ENCODE measurements around the gene SHC3. TPM values are rescaled to one million over a fixed set of nuclear protein-coding genes. Genes with fewer than 3 reads are reported as not detected.

The SHC3 gene
- total RNA-seq, 1 donor from 2014 or later = not detected

DNA sequence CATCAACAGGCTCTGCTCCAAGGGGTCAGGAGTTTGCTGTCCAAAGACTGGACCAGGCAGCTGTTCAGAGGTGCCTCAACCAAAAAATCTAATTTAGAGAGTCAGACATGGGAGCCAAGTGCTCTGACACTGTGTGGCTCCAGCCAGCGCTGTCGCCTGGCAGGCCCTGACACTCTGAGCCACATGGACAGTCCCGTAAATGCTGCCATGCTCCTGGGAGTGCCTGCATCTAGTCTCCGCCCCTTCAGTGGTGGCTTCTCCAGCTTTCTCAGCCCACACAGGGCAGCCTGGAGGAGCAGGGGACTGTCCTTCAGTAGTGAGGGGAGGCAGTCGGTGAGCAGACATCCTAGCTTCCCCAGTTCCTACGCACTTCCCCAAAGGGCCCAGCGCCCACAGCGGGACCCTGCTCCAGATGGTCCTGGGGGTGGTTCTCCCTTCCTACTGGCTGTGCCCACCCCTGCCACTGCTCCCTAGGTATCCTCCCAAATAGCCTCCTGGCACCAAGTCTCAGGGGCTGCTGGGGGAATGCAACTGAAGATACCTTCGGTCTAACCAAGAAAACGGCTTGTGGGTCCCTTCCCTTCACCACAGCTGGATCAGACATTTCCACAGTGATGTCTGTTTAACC is 72.3 kb downstream of the SHC3 start:
- intact Hi-C loops (cut with micrococcal nuclease) = no loop called here
- no peak overlapping the region for H3K27ac Mint-ChIP-seq
- DNase-seq (ENCODE audit: low spot score) = no peak
- no peaks in the 10 kb centered on the region for H3K4me1 Mint-ChIP-seq (ENCODE audit: low read depth)
- H3K4me3 Mint-ChIP-seq = no peak overlapping the region
- no peaks in the 10 kb centered on the region for H3K9me3 Mint-ChIP-seq
- H3K27me3 Mint-ChIP-seq (ENCODE audit: insufficient read depth) = peaks cover 10% of the 10 kb centered on the region
- no peaks in the 10 kb centered on the region for H3K36me3 Mint-ChIP-seq (ENCODE audit: low read depth)

DNA sequence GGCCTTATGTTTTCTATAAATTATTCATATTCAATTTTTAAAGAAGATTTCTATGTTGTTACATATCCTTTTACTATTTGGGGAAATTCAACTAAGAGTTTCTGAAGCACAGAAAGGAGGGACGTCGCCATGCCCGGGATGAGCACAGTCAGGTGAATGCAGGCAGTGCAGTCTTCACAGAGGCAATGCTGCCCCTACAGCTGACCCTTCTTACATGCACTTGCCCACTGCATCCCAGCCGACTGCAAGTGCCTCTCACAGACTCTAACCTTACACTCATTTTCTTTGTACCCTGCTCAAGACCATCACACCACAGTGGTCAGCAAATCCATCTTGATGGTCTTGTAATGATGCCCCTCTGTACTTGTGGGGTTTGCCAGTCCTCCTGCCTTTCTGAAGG is 73.8 kb downstream of the SHC3 start:
- no peak overlapping the region for H3K27ac Mint-ChIP-seq
- H3K36me3 Mint-ChIP-seq (ENCODE audit: low read depth) = no peaks in the 10 kb centered on the region
- no peak overlapping the region for H3K4me3 Mint-ChIP-seq
- no peak for DNase-seq (ENCODE audit: low spot score)
- H3K4me1 Mint-ChIP-seq (ENCODE audit: low read depth) = no peaks in the 10 kb centered on the region
- H3K9me3 Mint-ChIP-seq = no peaks in the 10 kb centered on the region
- intact Hi-C loops (cut with micrococcal nuclease) = no loop called here
- peaks cover 11% of the 10 kb centered on the region for H3K27me3 Mint-ChIP-seq (ENCODE audit: insufficient read depth)

- no peak for DNase-seq (ENCODE audit: low spot score)
- intact Hi-C loops (cut with micrococcal nuclease) = no loop called here
- no peaks in the 10 kb centered on the region for H3K4me1 Mint-ChIP-seq (ENCODE audit: low read depth)
- no peak overlapping the region for H3K27ac Mint-ChIP-seq
- no peaks in the 10 kb centered on the region for H3K36me3 Mint-ChIP-seq (ENCODE audit: low read depth)
- no peak overlapping the region for H3K4me3 Mint-ChIP-seq
- H3K9me3 Mint-ChIP-seq = no peaks in the 10 kb centered on the region
- peaks cover 14% of the 10 kb centered on the region for H3K27me3 Mint-ChIP-seq (ENCODE audit: insufficient read depth)
These were observed 81.4 kb downstream of the SHC3 start for GRCh38 chr9:89097219-89097618.

- DNase-seq (ENCODE audit: low spot score) = no peak
- Mint-ChIP-seq H3K4me3 (no peak overlapping the region), H3K36me3 (ENCODE audit: low read depth) (no peaks in the 10 kb centered on the region), H3K9me3 (no peaks in the 10 kb centered on the region), H3K4me1 (ENCODE audit: low read depth) (no peaks in the 10 kb centered on the region), H3K27me3 (ENCODE audit: insufficient read depth) (peaks cover 14% of the 10 kb centered on the region), H3K27ac (no peak overlapping the region)
- intact Hi-C loops (cut with micrococcal nuclease) = no loop called here
These were observed 81.8 kb downstream of the SHC3 start for GRCh38 chr9:89096807-89097206.

DNA sequence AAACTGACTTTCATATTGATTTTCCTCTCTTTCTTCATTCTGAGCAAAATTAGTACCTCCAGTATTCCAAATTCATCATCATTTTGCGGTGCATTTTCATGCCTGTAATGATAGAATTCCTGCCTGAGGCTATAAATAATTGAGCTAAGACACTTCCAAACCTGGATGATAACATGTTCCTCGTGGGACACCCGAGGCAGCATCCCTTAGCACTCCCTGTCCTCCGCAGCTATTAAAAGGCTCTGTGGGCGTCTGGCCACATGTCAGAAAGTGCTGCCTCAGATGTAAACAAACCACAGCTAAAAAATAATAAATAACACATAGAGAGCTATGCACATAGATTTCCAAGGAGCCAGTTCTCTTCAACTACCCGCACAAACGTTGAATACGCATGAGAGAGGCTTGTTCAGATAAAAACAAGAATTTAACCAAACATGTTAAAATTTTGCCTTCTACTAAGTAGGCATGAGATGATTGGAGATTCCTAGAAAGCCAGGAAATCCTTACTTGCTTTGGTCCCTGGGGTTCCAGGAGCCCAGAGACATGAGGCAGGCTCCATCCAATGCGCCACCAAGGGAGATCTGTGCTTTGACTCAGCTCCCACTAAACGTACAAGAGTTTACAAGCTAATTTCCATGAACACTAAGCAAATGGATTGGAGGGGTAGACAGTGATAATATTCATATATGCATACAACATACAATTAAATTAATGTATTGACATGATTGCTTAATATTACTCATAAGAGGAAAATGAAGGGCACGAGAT is 82.7 kb downstream of the SHC3 start:
- H3K27ac Mint-ChIP-seq = no peak overlapping the region
- intact Hi-C loops (cut with micrococcal nuclease) = no loop called here
- no peaks in the 10 kb centered on the region for H3K4me1 Mint-ChIP-seq (ENCODE audit: low read depth)
- peaks cover 9% of the 10 kb centered on the region for H3K27me3 Mint-ChIP-seq (ENCODE audit: insufficient read depth)
- no peaks in the 10 kb centered on the region for H3K36me3 Mint-ChIP-seq (ENCODE audit: low read depth)
- DNase-seq (ENCODE audit: low spot score) = no peak
- H3K4me3 Mint-ChIP-seq = no peak overlapping the region
- no peaks in the 10 kb centered on the region for H3K9me3 Mint-ChIP-seq

DNA sequence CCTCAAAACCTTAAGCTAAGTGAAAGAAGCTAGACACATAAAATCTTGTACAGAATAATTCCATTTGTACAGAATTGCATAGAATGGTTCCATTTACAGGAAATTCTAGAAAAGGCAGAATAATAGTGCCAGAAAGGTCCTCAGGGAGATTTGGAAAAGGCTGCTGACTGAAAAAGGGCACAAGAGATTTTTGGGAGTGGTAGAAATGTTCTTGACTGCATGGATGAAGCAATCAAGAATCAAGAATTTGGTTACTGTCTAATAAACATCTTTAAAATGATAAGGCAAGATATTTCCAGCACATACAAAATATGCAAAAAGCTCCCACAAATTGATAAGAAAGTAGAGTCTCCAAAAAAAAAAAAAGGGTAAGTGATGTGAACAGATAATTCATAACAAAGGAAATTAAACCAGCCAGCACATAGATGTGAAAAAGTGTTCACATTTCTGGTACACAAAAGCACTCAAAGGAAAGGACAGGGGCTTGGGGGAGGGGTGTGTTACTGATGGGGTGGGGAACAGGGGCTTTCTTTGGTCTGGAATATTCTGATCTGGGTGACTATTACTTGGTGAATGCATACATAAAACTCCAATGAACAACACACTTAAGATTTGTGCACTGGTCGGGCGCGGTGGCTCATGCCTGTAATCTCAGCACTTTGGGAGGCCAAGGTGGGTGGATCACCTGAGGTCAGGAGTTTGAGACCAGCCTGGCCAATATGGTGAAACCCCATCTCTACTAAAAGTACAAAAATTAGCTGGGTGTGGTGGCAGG is 85.2 kb downstream of the SHC3 start:
- Mint-ChIP-seq H3K9me3 (no peaks in the 10 kb centered on the region), H3K4me3 (no peak overlapping the region), H3K4me1 (ENCODE audit: low read depth) (no peaks in the 10 kb centered on the region), H3K27me3 (ENCODE audit: insufficient read depth) (peaks cover 13% of the 10 kb centered on the region), H3K36me3 (ENCODE audit: low read depth) (no peaks in the 10 kb centered on the region), H3K27ac (no peak overlapping the region)
- intact Hi-C loops (cut with micrococcal nuclease) = no loop called here
- DNase-seq (ENCODE audit: low spot score) = no peak

GRCh38 chr9:89089176-89089575 is 89.4 kb downstream of the SHC3 start:
- Mint-ChIP-seq H3K4me1 (ENCODE audit: low read depth) (no peaks in the 10 kb centered on the region), H3K9me3 (no peaks in the 10 kb centered on the region), H3K4me3 (no peak overlapping the region), H3K36me3 (ENCODE audit: low read depth) (no peaks in the 10 kb centered on the region), H3K27me3 (ENCODE audit: insufficient read depth) (peaks cover 10% of the 10 kb centered on the region), H3K27ac (no peak overlapping the region)
- DNase-seq (ENCODE audit: low spot score) = no peak
- intact Hi-C loops (cut with micrococcal nuclease) = no loop called here

- H3K4me3 Mint-ChIP-seq = no peak overlapping the region
- no peaks in the 10 kb centered on the region for H3K9me3 Mint-ChIP-seq
- intact Hi-C loops (cut with micrococcal nuclease) = no loop called here
- no peaks in the 10 kb centered on the region for H3K36me3 Mint-ChIP-seq (ENCODE audit: low read depth)
- DNase-seq (ENCODE audit: low spot score) = no peak
- no peak overlapping the region for H3K27ac Mint-ChIP-seq
- H3K4me1 Mint-ChIP-seq (ENCODE audit: low read depth) = no peaks in the 10 kb centered on the region
- H3K27me3 Mint-ChIP-seq (ENCODE audit: insufficient read depth) = peaks cover 6% of the 10 kb centered on the region
These were observed 95.0 kb downstream of the SHC3 start for GRCh38 chr9:89083626-89084025.

DNA sequence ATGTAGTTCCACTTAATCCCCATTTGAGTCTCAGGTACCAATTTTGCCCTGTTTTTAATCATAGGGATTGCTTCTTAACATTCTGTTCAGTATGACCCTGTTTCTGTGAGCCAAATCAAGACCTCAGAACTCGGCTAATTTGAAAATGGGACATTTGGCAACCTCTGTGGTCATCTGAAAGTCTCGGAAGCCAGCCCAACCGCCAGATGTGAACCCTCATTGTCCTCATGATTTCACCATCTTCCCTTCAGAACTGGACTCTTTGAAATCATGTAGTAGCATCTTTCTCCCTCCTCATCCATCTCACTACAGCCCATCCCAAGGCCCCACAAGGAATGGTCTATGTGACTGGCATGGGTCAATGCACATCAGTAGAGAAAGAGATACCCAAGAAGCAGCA is 98.4 kb downstream of the SHC3 start:
- intact Hi-C loops (cut with micrococcal nuclease) = no loop called here
- Mint-ChIP-seq H3K27ac (no peak overlapping the region), H3K27me3 (ENCODE audit: insufficient read depth) (peaks cover 12% of the 10 kb centered on the region)

DNA sequence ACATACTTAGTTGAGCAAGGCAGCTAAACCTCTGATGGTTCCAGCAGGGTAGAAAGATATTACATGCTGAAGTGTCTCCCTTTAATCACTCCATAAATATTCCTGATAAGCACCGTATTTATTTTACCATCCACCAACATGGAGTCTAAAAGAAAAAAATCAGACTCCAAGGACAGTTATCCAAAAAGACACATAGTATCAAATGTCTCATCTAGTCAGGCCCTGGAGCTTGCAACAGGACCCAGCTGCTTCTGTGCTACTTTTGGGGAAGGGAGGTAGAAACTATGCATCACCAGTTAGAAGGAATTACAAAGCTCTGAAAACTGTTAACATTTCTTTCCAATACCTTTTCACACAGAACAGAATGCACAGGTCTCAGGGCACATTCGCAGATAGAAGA is 99.2 kb downstream of the SHC3 start:
- no peak overlapping the region for H3K27ac Mint-ChIP-seq
- no peak overlapping the region for H3K4me3 Mint-ChIP-seq
- H3K27me3 Mint-ChIP-seq (ENCODE audit: insufficient read depth) = peaks cover 12% of the 10 kb centered on the region
- intact Hi-C loops (cut with micrococcal nuclease) = no loop called here
- no peaks in the 10 kb centered on the region for H3K36me3 Mint-ChIP-seq (ENCODE audit: low read depth)
- H3K4me1 Mint-ChIP-seq (ENCODE audit: low read depth) = no peaks in the 10 kb centered on the region
- no peak for DNase-seq (ENCODE audit: low spot score)
- H3K9me3 Mint-ChIP-seq = no peaks in the 10 kb centered on the region

More for the DNA sequence above, 98.4 kb downstream of the SHC3 start:
- H3K4me1 Mint-ChIP-seq (ENCODE audit: low read depth) = no peaks in the 10 kb centered on the region
- H3K9me3 Mint-ChIP-seq = no peaks in the 10 kb centered on the region
- no peaks in the 10 kb centered on the region for H3K36me3 Mint-ChIP-seq (ENCODE audit: low read depth)
- no peak for DNase-seq (ENCODE audit: low spot score)
- no peak overlapping the region for H3K4me3 Mint-ChIP-seq

GRCh38 chr9:89078860-89079259 is 99.8 kb downstream of the SHC3 start:
- Mint-ChIP-seq H3K27ac (no peak overlapping the region), H3K4me3 (no peak overlapping the region), H3K36me3 (ENCODE audit: low read depth) (no peaks in the 10 kb centered on the region), H3K27me3 (ENCODE audit: insufficient read depth) (peaks cover 12% of the 10 kb centered on the region), H3K9me3 (no peaks in the 10 kb centered on the region), H3K4me1 (ENCODE audit: low read depth) (no peaks in the 10 kb centered on the region)
- DNase-seq (ENCODE audit: low spot score) = no peak
- intact Hi-C loops (cut with micrococcal nuclease) = no loop called here

DNA sequence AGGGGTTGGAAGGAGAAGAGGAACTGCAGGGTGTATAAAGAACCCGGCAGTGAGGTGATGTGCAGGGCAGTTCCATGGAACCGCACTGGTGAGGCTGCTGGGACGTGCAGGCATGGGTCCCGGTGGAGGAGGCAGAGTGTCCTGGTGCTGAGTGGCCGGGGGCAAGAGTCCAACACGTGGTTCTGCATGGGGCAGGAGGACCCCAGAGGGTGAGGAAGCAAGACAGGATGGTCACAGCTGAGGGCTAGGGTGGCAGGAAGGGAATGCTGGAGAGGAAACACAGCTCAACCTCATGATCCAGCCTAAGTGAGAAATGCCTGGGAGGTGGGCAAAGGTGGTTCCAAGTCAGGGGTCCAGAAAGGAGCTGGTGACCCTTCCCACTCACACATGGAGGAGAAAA is 100.2 kb downstream of the SHC3 start:
- intact Hi-C loops (cut with micrococcal nuclease) = no loop called here
- Mint-ChIP-seq H3K4me1 (ENCODE audit: low read depth) (no peaks in the 10 kb centered on the region), H3K27me3 (ENCODE audit: insufficient read depth) (peaks cover 12% of the 10 kb centered on the region), H3K4me3 (no peak overlapping the region), H3K27ac (no peak overlapping the region), H3K9me3 (no peaks in the 10 kb centered on the region), H3K36me3 (ENCODE audit: low read depth) (no peaks in the 10 kb centered on the region)
- no peak for DNase-seq (ENCODE audit: low spot score)

DNA sequence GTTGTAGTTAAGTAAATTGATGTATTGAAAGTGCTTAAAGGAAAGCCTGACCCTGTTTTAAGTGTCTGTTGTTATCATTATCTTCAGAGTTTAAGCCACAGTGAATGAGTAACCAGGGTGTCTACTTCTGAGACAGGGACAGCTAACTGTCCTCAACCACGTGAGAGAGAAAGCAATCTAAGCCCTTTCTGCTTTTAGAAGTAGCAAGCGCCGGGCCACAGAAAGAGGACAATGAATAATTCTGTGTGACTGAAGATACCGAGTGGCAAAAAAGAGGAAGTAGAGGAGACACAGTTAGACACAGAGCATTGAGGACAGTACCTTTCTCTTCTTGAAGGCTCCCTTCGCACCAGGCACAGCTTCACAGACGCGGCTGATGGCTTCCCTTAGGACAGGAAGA is 101.1 kb downstream of the SHC3 start:
- intact Hi-C loops (cut with micrococcal nuclease) = no loop called here
- Mint-ChIP-seq H3K27me3 (ENCODE audit: insufficient read depth) (peaks cover 14% of the 10 kb centered on the region), H3K36me3 (ENCODE audit: low read depth) (no peaks in the 10 kb centered on the region), H3K27ac (no peak overlapping the region), H3K9me3 (no peaks in the 10 kb centered on the region), H3K4me3 (no peak overlapping the region), H3K4me1 (ENCODE audit: low read depth) (no peaks in the 10 kb centered on the region)
- no peak for DNase-seq (ENCODE audit: low spot score)
